NCI-H2081 treated with DMSO at 0.1 percent for 48 hours (cell line): ENCODE results near the gene MRNIP.

Experiments
- DNase-seq: peaks from one replicate; lab custom pipeline; 2025; lab: John Stamatoyannopoulos, UW

MRNIP gene

DNA sequence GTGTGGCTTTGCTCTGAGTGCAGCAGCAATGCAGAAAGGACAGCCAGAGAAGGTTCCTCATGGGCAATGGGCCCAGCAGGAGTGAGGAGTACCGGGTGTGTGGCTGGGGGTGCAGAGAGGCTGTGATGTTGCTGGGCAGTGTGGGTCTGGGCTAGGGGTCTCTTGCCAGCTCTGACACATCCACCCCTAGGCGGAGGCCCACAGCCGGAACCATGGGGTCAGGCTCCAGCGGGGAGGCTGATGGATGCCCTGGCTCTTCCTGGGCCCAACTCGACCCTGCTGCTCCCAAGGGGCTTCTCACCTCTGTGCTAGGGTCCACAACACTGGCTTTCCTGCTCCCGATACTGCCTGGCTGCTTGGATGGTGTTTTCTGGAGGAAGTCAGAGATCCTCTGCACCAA is 29.2 kb upstream of the MRNIP start:
- DNase-seq, result no peak

DNA sequence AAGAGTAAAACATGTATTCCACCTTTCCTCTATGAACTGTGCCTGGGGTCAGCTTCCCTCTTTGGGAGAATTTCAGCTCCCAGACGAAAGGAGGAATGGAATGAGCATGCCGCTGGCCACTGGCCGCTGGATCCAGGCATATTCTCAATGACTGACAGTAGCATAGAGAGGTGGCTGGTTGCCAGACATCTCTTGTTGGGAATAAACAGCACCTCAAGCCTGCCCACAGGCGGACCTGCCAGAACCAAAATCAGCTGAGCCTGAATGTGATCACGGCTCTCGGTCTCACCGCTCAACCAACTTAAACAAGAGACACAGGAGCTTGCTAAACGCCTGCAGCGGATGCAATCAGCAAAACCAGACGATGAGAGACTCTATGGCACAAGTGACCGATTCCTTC is 28.5 kb upstream of the MRNIP start:
- DNase-seq, result no peak

DNA sequence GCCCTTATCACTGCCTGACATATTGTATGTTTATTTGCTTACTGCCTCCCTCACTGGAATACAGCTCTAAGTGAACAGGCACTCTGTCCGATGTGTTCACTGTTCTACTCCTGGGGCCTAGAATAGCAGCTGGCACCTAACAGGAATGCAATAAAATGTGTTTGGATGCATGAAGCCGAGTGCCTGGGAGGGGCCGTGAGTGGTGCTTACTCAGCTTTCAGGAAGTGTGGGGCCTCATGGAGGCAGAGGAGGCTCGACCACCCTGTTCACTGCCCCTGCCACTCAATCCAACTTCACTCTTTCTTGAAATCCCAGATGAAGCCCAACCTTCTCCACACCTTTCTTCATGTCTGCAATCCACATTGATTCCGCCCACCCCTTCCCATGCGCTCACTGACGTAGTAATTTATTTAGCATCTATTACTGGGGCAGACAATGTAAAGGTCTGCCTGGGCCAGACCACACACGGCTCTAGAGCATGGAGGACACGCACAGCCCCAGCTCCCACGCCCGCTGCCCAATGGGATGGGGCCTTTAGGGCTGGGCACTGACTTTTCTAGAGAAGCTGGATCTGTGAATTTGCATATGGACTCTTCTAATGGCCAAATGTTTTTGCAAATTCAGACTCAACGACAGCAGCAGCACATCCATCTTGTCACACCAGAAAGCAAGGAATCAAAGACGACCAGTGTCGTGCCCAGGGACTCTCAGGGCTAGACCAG is 27.7 kb upstream of the MRNIP start:
- DNase-seq, result no peak

DNA sequence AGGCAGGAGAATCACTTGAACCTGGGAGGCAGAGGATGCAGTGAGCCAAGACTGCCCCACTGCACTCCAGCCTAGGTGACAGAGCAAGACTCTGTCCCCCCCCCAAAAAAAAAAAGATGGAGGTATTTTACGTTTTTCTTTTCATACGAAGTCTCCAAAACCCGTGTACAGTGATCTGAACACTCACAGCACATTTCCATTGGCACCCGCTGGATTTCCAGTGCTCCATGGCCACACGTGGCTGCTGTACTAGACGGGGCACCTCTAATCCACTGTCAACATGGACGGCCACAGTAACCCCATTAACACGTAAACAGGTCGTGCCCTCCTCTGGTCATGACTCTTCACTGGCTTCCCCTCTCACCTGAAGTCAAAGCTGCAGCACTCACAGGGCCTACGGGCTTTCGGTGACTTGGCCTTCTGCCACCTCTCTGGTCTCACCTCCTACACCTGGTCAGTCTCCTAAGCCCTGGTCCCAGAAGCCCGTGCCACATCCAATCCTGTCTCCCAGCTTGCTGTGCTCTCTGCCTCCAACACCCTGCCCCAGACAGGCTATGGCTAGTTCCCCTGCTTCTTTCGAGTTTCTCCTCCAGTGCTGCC is 27.0 kb upstream of the MRNIP start:
- no peak for DNase-seq

DNA sequence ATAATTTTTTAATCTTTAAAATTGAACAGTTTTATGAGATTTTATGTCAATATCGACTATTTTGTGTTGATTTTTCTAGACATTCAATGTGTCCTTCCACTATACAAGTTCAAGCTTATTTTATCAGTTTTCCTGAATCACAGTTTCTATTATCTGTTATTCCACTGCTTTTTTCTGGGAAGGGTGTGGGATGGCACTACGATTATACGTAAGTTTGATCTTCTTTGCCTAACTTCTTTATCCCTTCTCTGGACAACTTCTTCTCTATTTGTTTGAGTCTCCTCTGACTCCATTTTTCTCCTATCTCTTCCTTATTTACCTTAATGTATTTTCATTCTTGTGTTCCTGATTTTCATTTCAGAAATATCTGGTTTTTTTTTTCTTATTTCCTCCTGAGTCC is 24.5 kb upstream of the MRNIP start:
- DNase-seq, result no peak

DNA sequence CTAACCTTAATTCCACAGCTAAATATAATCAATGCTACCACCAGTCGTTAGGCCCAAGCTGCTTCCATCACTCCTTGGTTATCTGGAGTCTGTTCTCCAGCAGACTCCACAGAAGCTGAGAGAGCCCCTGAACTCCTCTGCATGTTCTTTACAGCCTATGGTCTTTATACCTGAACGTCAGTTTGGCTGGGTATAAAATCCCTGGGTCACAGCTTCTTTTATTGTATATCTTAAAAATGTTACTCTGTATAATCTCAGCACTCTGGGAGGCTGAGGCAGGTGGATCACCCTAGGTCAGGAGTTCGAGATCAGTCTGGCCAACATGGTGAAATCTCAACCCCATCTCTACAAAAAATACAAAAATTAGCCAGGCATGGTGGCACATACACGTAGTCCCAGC is 23.7 kb upstream of the MRNIP start:
- no peak for DNase-seq

DNA sequence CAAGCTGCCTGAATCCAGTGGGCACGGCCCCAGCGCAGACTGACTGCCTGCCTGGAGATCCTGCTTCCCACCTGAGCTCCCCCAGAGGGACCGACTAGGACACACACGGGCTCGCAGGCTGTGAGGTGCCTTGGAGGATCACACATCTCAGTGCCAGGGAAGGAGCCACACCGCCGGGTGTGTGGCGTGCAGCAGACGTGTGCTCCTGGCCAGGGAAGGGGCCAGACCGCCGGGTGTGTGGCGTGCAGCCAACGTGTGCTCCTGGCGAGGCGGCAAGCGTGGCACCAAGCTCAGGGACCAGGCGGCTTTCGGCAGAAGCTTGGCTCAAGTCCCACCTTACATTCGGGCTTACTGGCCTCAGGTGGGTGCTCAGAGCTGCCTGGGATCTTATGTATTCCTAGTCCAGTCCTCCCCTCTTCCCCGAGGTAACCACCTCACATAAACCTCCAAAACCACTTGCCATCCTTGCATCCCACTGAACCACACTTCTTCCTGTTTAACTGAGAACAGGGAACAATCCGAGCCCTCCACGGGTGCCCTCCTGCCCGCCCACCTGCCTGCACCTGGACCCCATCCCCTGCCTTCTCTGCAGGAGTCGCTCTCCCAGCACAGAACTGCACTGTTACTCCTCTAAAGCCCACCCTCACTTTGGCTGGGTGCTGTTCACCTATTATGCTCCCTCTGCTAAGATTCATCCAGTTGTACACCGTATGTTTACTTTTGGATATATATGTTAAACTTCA is 22.4 kb upstream of the MRNIP start:
- DNase-seq, result no peak

DNA sequence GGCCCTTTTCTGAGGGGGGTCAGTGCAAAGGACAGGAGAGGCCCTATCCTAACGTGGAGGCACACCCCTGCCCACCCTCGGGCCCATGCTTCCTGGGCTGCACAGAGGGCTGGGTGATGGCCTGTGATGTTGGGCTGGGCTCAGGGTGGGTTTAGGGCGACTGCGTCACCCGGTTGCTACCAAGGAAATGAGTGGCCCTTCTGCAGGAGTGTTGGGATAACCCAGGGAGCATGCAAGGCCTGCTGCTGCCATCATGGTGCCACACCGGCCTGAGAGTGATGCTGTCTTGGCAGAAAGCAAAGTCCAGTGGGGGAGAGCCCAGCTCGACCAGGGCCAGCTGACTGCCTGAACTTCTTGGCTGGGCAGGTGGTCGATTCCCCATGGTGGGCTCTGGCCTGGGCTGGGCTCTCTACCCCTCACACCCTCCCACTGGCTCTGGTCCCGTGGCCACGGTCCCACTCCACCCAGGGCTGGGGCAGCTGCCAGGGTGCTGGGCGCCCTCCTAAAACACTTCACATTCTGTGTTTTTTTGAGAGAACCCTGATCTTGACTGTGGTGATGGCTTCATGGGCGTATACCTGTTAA is 21.5 kb upstream of the MRNIP start:
- DNase-seq, result no peak

DNA sequence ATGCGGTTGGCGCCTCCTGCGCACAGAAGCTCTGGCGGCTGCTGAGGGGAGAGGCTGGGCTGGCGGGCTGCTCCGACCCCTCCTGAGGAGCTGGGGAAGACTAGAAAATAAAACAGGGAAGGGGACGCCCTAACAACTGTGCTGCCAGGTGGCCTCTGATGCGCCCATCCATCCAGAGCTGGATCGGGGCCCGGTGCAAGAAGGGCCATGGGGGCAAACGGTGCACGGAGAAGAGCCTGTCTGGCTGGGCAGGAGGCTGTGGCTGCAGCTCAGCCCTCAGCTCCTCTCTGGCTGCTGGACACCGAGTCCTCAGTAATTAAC is 21.0 kb upstream of the MRNIP start:
- no peak for DNase-seq

DNA sequence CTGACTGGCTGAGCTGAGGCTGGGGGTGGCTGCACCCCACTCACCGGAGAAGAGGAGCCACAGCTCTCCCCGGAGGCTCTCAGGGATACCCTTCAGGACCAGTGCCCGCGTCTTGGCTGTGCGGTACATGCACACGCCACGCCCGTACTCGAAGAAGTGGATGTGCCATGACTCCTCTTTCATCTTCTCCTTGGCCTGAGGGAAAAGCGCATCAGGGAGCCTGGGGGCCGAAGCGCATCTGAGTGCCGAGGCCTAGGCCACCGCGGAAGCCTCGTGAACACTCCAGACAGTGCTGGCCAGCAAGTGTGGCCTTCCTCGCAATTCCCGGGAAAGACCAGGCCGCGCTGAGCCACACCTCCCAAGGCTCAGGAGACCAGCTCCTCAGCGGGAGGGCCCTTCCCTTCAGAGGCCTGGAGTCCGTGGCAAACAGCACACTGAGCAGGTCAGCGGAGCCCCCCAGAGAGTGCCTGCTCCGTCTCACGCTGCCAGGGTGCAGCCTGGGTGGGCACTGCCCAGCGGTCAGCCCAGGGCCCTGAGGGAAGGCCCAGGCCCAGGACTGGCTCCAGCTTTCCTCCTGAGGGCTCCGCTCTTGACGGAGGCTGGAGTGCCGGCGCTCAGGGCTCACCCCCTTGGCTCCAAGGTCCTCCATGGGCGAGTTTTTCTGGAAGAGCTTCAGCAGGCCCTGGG is 20.5 kb upstream of the MRNIP start:
- DNase-seq, result no peak

DNA sequence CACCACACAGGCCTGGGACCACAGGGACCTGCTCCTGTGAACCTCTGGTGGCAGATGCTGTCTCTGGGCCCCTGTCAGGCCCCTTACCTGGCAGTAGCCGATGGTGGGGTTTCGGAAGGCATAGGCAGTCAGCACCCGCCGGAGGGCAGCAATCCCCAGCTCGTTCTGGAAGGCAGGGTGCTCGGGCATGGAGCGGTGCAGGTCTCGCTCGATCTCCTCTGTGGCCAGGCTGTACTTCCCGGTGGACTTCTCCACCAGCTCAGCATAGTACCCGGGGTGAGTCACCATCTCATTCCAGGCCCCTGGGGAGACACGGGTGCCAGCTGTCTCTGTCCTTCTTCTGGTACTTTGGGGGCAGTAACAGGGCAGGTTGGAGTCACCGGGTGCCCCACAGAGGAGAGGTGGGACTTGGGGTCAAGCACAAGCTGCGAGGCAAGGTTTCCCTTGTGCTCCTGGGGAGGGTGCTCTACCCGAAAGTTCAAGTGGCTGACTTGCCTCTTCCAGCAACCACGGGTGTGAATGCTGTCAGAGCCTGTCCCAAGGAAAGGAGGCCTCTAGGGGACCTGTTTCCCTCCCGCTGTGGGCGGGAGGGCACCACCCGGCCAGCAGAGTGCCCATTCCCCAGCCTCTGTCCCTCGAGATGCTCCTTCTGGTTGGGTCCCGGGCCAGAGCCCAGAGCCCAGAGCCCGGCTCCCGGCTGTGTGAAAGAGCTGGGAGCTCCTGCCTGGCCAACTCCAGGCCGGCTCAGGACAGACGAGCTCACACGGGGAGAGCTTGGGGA is 19.8 kb upstream of the MRNIP start:
- no peak for DNase-seq

DNA sequence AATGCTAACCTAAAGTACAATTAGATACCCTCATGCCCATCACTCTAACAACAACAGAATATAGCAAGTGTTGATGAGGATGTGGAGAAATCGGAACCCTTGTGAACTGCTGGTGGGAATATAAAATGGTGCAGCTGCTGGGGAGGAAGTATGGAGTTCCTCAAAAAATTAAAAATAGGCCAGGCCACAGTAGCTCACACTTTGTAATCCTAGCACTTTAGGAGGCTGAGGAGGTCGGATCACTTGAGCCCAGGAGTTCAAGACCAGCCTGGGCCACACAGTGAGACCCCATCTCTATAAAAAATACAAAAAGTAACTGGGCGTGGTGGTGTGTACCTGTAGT is 18.0 kb upstream of the MRNIP start:
- no peak for DNase-seq

DNA sequence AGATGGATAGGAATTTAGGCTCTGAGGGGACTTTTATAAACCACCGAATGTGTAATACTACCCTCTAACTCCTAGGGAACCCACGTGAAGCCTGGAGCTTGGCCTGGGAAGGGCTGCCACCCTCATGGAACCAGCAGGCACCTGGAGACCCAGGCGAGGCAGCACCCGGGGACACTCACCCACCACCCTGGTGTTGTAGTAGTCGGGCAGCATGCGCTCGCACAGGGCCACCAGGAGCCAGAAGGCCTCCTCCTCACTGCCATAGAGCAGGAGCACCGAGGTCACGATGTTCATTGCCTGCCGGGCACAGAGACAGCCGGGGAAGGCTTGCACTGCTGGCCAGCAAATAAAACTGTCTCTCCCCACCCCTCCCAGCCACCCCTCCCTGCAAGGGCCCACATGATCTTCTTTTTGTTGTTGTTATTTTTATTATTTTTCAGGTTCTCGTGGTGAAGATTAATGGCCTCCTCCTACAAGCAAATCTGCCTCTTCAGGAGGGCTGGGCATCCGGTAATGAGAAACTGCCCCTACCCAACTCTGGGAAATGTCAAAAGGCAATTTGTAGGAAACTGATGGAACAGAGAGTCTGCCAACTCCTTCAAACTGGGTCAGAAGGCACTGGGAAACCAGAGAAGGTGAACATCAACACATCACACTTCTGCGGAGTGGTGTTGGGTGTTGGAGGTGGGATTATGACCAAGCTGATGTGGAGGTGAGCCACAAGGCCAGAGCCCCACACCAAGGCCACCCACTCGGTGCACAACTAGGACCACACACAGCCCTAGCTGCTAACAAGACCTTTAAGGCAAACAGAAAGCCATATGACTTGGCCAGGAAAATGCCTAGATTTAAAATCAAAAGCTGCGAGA is 17.4 kb upstream of the MRNIP start:
- DNase-seq, result no peak

DNA sequence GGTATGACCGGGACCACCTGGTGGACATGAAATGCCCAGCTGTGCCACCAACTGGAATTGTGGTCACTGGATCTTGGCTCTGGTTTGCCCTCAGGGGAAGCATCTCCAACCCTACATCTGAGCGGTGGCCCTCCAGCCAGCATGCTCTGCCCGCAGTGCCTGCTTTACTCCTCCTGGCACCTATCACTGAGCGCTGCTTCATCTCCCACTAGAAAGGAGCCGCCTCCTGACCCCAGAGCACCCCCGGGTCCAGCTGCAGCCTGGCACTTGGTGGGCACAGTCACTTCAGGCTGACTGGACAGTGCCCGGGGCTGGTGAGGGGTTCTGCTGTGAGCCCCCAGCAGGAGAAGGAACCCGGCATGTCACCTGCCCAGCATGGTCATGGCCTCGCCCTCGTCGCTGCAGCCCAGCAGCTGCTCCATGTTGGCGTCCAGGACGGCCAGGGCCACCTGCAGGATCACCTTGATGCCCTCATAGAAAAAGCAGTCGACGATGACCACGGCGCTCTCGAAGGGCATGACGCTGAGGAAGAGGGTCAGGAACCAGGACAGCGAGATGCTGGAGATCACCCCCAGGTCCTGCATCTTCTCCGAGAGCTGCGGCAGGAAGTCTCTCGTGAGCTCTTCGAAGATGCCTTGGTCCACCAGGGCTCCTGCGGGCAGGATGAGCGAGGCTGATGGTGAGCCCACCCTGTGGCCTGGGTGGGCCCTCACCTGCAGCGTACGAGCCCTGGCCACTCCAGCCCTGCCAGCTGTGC is 16.1 kb upstream of the MRNIP start:
- DNase-seq, result no peak

DNA sequence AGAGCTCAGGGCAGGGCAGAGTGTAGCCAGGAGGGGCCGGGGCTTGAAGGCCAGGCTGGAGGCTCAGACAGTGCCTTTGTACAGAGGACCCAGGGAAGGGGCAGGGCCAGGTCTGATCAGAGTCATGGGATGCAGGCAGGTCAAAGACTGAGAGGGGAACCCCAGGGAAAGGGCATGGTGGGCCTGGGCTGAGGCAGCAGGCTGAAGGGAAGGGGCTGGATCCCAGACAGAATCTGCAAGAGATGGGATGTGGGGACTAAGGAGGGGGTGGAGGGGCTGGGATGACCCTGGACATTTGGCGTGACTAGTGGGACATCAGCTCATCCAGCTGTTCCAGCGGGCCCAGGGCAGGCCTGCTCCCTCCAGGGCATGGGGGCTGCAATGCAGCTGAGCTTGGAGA is 15.5 kb upstream of the MRNIP start:
- no peak for DNase-seq

DNA sequence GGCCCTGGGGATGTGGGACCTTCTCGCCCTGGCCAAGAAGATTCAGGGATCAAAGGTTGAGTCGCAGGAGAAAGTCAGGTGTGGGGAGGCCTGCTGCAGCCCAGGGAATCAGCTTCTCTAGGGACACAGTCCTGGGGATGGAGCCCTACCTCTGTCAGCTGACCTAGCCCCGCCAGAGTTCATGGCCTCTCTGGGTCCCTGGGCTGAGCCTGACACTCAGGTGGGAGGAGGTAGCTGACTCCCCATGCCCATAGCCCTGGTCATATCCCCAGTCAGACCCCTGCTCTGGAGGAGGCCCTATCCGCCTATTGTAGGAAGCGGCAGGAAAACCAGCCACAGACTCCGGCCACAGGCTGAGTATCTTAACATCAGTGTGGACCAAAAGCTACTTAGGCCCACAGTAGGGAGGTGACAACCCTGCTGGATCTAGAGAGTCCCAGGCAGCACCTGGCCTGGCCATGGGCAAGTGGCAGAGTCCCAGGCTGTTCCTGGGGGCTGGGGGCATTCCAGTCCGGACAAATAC is 15.0 kb upstream of the MRNIP start:
- no peak for DNase-seq

DNA sequence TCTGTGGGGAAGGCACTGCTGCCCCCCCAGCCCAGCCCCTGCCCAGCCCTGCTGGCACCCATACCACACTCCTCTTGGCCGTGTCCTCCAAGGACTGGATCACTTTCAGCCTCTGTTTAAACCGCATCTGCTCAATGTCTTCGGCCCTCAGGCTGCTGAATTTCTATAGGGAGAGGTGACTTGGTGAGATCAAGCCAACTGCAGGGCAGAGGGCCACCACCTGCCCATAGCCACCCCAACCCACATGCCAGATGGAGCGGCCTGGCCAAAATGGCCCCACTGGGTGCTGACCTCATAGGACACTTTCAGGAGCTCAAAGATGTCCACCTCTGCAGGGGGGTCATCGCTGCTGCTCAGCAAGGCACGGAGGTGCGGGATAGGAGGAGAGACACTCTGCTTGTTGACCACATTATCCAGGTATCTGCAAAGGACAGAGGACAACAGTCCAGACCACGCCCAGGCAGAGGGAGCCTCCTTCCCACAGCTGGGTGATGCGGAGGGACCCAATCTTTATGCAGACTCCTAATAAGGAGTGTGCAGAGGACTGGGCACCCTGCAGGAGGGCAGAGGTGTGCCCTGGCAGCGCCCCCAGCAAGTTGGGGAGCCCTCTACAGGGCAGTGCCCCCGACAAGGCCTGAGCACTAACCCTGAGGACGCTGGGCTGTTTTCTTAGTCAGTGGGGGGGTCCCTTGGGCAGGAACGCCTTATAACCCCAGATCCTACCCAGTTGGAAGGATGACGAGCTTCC is 14.4 kb upstream of the MRNIP start:
- no peak for DNase-seq

DNA sequence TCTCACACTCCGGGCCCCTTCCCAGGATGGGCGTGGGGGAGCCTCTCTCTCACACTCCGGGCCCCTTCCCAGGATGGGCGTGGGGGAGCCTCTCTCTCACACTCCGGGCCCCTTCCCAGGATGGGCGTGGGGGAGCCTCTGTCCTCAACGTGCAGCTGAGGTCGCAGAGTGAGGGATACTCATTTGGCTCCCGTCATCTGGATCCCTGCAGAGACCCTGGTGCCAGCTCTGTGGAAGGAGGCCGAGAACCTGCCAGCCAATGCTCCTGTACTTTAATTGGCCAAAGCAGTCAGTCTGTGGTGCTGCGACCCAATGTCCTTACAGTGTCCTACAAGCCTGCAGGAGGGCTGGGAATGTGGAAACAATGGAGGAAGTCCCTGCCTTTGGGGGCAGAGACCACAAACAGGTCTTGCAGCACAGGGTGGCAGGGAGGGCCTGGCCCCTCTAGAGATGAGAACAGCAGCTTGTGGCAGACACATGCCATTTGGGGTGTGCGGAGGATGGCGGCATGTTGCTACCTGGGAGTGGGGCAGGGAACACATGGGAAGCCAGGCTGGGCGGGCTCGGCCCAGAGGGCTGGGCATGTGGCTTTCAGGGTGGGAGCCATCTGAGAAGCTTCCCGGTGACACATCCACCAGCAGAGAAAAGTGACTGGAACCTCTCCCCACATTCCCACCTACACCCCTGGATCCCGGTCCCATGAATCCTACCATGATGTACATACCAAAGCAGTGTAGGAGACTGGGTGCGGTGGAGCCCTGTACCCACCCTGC is 13.6 kb upstream of the MRNIP start:
- no peak for DNase-seq
